Spinal cord (tissue), 10 donors: Measurements from ENCODE around the gene LRRC10B. TPM values are rescaled to one million over a fixed set of nuclear protein-coding genes. Genes with fewer than 3 reads are reported as not detected.

Source experiments
- DNase-seq, 6 donors: peaks; one replicate each; pipeline versions ENCODE4 v3.0.0 to v3.0.0-alpha.2; 2013 to 2015; ENCODE audit warnings: low spot score in 6 of 6, low read depth in 4 of 6
- H3K27ac ChIP-seq: one replicate; pipeline ENCODE4 v1.5.1; 2013; ENCODE audit warnings: low read depth, low read length, control low read depth
- H3K27me3 ChIP-seq: one replicate; pipeline ENCODE4 v1.6.1; 2013; ENCODE audit warnings: low read length; ENCODE audit not compliant: control insufficient read depth, insufficient read depth
- H3K36me3 ChIP-seq: one replicate; pipeline ENCODE4 v1.6.1; 2013; ENCODE audit warnings: low read length; ENCODE audit not compliant: control insufficient read depth, insufficient read depth
- H3K4me1 ChIP-seq: one replicate; pipeline ENCODE4 v1.6.1; 2013; ENCODE audit warnings: low read length; ENCODE audit not compliant: control insufficient read depth, insufficient read depth
- H3K4me3 ChIP-seq: one replicate; pipeline ENCODE4 v1.5.1; 2013; ENCODE audit warnings: low read depth, low read length, control low read depth
- H3K9me3 ChIP-seq: one replicate; pipeline ENCODE4 v1.6.1; 2013; ENCODE audit warnings: low read length; ENCODE audit not compliant: control insufficient read depth, insufficient read depth
- WGBS: methylation state at CpG from one replicate; pipeline ENCODE4 v1.1.5; 2013; ENCODE audit warnings: missing lambda C conversion rate; ENCODE audit not compliant: insufficient coverage; 5-methylcytosine and 5-hydroxymethylcytosine counted together
- polyA plus RNA-seq, 2 donors: library from polyadenylated mRNA; unstranded; fragments of 120-200 nt; gene quantifications; one replicate each; pipeline ENCODE4 v1.2.1, GENCODE V29; 2013; ENCODE audit not compliant: insufficient read length in 2 of 2
- total RNA-seq, 2 donors: library from RNA; depleted of rRNA in 1 of 2; stranded (reverse); fragments of 120-200 nt in 1 of 2; fragments of >200 nt in 1 of 2; gene quantifications; one replicate each; pipeline versions ENCODE4 v1.2.3 to v1.2.4, GENCODE V29; 2013 to 2014
- donor health status: healthy.

The LRRC10B gene
- total and polyA plus RNA-seq, 4 donors = 1.4 to 11.8 (median 7.3) TPM

DNA sequence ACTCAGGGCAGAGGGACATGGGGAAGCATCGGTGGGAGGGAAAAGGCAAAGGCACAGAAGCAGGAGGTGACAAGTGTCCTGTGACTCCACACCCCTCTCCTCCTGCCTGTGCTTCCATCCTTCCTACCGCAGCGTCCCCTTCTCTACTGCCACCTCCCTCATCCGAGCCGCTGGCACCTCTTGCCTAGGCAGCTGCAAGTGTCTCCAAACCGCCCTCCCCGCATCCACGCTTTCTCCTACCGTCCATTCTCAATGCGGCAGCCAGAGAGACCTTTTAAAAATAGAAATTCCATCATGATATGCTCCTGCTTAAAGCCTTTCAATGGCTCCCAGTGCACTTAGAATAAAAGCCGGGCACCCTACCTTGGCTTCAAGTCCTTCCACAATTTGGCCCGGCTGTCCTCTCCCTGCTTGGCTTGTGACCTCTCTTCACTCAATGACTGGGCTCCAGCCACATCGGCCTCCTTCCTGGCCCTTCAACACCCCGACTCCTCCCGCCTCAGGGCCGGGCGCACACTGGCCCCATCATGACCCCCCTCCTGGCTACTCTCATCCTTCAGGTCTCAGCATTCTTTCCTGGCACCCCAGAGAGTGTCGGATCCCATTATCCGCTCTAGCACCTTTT lies 16.5 kb downstream of the LRRC10B start:
- no peak for DNase-seq

DNA sequence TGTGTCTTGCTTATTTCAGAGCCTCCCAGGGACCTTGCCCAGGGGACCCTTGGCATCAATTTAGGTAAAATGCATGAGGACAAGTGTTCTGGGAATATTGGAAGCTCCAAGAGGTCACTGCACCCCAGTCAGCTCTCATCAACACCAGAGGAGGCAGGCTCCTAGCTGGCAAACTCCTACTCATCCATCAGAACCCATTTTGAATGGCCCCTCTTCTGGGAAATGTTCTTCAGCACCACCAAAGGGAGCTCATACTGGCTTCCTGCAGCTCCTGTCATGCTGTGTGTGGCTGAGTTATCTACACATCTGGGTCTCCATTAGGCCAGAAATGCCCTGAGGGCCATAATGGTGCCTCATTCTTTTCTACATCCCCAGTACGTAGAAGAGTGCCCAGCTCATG lies 17.7 kb downstream of the LRRC10B start:
- 100% methylated on average over 1 of the region's 1 CpG for WGBS
- peaks cover 9% of the 10 kb centered on the region for H3K4me1 ChIP-seq
- H3K9me3 ChIP-seq = no peaks in the 10 kb centered on the region
- peaks cover 79% of the 10 kb centered on the region for H3K36me3 ChIP-seq
- DNase-seq = no peak
- no peak overlapping the region for H3K4me3 ChIP-seq
- no peak overlapping the region for H3K27ac ChIP-seq
- H3K27me3 ChIP-seq = no peaks in the 10 kb centered on the region

More for the DNA sequence above, 16.5 kb downstream of the LRRC10B start:
- WGBS = 85% methylated on average over 19 of the region's 19 CpGs
- H3K4me1 ChIP-seq = peaks cover 9% of the 10 kb centered on the region
- H3K4me3 ChIP-seq = no peak overlapping the region
- H3K27ac ChIP-seq = no peak overlapping the region
- no peaks in the 10 kb centered on the region for H3K27me3 ChIP-seq
- H3K36me3 ChIP-seq = peaks cover 72% of the 10 kb centered on the region
- no peaks in the 10 kb centered on the region for H3K9me3 ChIP-seq

DNA sequence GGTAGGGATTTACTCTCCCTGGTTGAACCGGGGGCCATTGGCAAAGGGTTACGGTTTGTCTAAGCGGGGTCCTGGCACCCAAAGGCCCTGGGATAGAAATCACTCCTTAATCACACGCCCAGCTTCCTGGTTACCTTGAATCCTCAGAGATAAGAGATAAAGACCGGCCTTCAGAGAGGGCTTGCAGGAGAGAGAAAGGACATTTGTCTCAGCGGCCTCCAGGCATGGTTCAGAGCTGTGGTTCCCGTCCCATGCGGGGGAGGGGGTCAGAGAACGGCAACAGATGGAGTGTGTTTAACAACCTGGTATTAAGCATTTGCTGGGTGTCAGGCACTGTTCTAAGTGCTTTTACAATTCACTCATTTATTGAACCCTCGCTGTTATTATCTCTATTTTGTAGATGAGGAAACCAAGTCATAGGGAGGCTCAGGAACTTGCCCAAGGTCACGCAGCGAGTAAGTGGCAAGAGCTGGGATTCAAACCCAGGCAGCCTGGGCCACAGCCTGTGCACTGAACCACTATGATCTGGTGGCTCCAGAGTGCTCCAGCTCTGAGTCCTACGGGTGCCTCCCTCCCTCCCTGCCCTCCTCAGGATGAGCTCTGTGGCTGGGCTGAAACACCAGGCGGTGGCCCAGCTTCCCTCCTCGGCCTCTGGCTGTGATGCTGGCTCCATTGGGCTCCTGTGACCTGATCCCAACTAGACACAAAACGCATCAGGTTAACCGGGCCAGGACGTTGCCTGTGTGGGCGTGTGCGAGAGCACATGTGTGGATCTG lies 18.6 kb downstream of the LRRC10B start:
- peaks cover 9% of the 10 kb centered on the region for H3K4me1 ChIP-seq
- WGBS = 84% methylated on average over 15 of the region's 20 CpGs
- DNase-seq = no peak
- no peaks in the 10 kb centered on the region for H3K9me3 ChIP-seq
- H3K27ac ChIP-seq = no peak overlapping the region
- H3K27me3 ChIP-seq = no peaks in the 10 kb centered on the region
- H3K4me3 ChIP-seq = no peak overlapping the region
- H3K36me3 ChIP-seq = peaks cover 76% of the 10 kb centered on the region

- Histone ChIP-seq H3K4me3 (no peak overlapping the region), H3K4me1 (peaks cover 14% of the 10 kb centered on the region), H3K9me3 (no peaks in the 10 kb centered on the region), H3K27ac (no peak overlapping the region), H3K36me3 (peaks cover 78% of the 10 kb centered on the region), H3K27me3 (no peaks in the 10 kb centered on the region)
- DNase-seq = no peak
- 52% methylated on average over 13 of the region's 14 CpGs for WGBS
These were observed 19.6 kb downstream of the LRRC10B start for GRCh38 chr11:61528114-61528513.

DNA sequence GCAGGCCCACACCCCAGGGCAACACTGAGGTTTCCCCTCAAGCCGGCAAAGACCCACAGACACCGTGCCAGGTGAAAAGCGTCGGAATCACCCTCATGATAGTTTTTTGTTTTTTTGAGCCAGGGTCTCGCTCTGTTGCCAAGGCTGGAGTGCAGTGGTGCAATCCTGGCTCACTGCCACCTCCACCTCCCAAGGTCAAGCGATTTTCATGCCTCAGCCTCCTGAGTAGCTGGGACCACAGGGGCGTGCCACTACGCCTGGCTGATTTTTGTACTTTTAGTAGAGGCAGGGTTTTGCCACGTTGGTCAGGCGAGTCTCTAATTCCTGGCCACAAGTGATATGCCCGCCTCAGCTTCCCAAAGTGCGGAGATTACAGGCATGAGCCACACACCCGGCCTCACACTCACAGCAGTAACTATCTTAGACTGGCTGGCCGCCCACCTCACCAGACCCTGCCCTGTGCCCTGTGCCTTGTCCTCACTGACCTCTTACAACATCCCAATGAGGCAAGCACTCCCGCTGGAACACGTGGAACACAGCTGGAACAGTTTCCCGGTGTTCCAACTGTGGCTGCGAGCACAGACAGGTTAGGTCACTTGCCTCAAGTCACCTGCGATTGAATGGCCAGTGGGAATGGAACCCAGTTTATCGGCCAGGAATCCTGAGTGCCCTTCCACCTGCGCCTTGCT lies 21.1 kb downstream of the LRRC10B start:
- Histone ChIP-seq H3K9me3 (no peaks in the 10 kb centered on the region), H3K4me1 (peaks cover 14% of the 10 kb centered on the region), H3K4me3 (no peak overlapping the region), H3K36me3 (peaks cover 66% of the 10 kb centered on the region), H3K27me3 (no peaks in the 10 kb centered on the region), H3K27ac (no peak overlapping the region)
- no peak for DNase-seq
- 80% methylated on average over 20 of the region's 21 CpGs for WGBS

DNA sequence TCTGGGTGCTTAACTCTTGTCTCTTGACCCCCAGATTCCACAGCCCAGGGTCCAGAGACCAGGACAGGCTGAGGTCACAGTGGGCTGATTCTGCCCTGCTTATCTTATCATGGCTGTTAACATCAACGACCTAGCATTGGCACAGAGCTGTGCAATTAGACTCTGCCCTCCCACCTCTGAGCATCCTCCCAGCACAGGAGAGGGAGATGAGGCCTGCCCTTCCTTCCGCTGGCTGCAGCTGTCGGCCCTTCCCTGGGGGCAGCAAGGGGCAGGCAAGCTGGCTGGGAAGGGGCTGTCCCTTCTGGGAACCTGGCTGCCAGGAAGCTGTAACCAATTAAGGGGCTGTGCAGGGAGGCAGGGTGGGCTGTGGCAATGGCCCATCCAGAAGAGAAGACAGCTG lies 22.5 kb downstream of the LRRC10B start:
- Histone ChIP-seq H3K9me3 (no peaks in the 10 kb centered on the region), H3K27ac (no peak overlapping the region), H3K4me1 (peaks cover 18% of the 10 kb centered on the region), H3K27me3 (no peaks in the 10 kb centered on the region), H3K4me3 (no peak overlapping the region), H3K36me3 (peaks cover 55% of the 10 kb centered on the region)
- 39% methylated on average over 3 of the region's 3 CpGs for WGBS
- no peak for DNase-seq

- Histone ChIP-seq H3K36me3 (peaks cover 54% of the 10 kb centered on the region), H3K4me1 (peaks cover 18% of the 10 kb centered on the region), H3K27me3 (no peaks in the 10 kb centered on the region), H3K9me3 (no peaks in the 10 kb centered on the region), H3K4me3 (no peak overlapping the region), H3K27ac (no peak overlapping the region)
- no peak for DNase-seq
- 74% methylated on average over 5 of the region's 10 CpGs for WGBS
These were observed 23.8 kb downstream of the LRRC10B start for GRCh38 chr11:61532134-61533038.

- no peak overlapping the region for H3K4me3 ChIP-seq
- H3K36me3 ChIP-seq = peaks cover 54% of the 10 kb centered on the region
- WGBS = 90% methylated on average over 12 of the region's 16 CpGs
- peaks cover 18% of the 10 kb centered on the region for H3K4me1 ChIP-seq
- no peaks in the 10 kb centered on the region for H3K27me3 ChIP-seq
- no peaks in the 10 kb centered on the region for H3K9me3 ChIP-seq
- no peak overlapping the region for H3K27ac ChIP-seq
- no peak for DNase-seq
These were observed 24.5 kb downstream of the LRRC10B start for GRCh38 chr11:61533039-61533375.

- H3K4me1 ChIP-seq = peaks cover 15% of the 10 kb centered on the region
- DNase-seq = no peak
- H3K4me3 ChIP-seq = no peak overlapping the region
- no peaks in the 10 kb centered on the region for H3K9me3 ChIP-seq
- H3K27ac ChIP-seq = no peak overlapping the region
- H3K36me3 ChIP-seq = peaks cover 54% of the 10 kb centered on the region
- 90% methylated on average over 4 of the region's 8 CpGs for WGBS
- no peaks in the 10 kb centered on the region for H3K27me3 ChIP-seq
These were observed 24.9 kb downstream of the LRRC10B start for GRCh38 chr11:61533401-61533800.
